Measurements from ENCODE around the gene SLC1A7.

DNA sequence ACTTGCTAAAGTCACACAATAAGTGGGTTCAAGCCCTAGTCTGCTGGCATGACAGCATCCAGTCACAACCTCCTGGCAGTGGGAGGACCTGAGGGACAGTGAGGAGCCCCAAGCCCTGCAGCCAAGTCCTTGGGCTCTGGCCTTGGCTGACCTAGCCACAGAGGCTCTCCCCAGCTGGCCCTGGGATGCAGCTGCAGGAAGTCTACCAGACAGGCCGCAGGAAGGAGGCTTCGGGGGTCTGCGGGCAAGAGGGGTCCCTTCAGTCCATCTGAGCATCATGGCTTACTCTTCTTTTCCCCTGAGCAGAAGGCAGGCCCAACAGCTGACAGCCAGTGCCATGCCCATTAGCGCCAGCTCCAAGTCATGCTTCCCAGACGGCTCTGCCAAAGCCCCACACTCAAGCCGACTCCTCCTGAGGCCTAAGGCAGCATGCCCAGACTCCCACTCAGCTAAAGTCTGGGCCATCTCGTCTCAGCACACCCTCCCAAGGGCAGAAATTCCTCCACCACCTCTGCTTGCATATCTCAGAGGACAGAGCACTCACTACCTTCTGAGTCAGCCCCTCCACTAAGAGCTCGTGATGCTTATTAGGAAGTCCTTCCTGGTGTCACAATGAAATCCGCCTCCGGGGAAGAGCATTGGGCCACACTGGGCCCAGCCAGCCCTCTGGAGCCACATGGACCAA, 20.1 kb downstream of the SLC1A7 start:
- no peak for TF ChIP-seq RAD21 (IDR thresholded peaks at IDR 0.05; ENCODE audit: low read depth)
- TF ChIP-seq EP300 (IDR thresholded peaks at IDR 0.05; ENCODE audit: borderline replicate concordance): no peak
- TF ChIP-seq, protein P1, sequence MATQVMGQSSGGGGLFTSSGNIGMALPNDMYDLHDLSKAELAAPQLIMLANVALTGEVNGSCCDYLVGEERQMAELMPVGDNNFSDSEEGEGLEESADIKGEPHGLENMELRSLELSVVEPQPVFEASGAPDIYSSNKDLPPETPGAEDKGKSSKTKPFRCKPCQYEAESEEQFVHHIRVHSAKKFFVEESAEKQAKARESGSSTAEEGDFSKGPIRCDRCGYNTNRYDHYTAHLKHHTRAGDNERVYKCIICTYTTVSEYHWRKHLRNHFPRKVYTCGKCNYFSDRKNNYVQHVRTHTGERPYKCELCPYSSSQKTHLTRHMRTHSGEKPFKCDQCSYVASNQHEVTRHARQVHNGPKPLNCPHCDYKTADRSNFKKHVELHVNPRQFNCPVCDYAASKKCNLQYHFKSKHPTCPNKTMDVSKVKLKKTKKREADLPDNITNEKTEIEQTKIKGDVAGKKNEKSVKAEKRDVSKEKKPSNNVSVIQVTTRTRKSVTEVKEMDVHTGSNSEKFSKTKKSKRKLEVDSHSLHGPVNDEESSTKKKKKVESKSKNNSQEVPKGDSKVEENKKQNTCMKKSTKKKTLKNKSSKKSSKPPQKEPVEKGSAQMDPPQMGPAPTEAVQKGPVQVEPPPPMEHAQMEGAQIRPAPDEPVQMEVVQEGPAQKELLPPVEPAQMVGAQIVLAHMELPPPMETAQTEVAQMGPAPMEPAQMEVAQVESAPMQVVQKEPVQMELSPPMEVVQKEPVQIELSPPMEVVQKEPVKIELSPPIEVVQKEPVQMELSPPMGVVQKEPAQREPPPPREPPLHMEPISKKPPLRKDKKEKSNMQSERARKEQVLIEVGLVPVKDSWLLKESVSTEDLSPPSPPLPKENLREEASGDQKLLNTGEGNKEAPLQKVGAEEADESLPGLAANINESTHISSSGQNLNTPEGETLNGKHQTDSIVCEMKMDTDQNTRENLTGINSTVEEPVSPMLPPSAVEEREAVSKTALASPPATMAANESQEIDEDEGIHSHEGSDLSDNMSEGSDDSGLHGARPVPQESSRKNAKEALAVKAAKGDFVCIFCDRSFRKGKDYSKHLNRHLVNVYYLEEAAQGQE (IDR thresholded peaks at IDR 0.05; ENCODE audit: low read depth): no peak
- TF ChIP-seq TAF1 (IDR thresholded peaks at IDR 0.05; ENCODE audit: low read depth): no peak
- TF ChIP-seq, protein P2, sequence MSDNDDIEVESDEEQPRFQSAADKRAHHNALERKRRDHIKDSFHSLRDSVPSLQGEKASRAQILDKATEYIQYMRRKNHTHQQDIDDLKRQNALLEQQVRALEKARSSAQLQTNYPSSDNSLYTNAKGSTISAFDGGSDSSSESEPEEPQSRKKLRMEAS (IDR thresholded peaks at IDR 0.05): no peak
- TF ChIP-seq YY1 (IDR thresholded peaks at IDR 0.05; ENCODE audit: low read depth): no peak
- no peak for TF ChIP-seq FOXM1 (IDR thresholded peaks at IDR 0.05; ENCODE audit: borderline replicate concordance, low read depth)
- TF ChIP-seq, protein P3, sequence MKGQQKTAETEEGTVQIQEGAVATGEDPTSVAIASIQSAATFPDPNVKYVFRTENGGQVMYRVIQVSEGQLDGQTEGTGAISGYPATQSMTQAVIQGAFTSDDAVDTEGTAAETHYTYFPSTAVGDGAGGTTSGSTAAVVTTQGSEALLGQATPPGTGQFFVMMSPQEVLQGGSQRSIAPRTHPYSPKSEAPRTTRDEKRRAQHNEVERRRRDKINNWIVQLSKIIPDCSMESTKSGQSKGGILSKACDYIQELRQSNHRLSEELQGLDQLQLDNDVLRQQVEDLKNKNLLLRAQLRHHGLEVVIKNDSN (IDR thresholded peaks at IDR 0.05): no peak

Data from Ishikawa (cell line).